DND-41 (cell line): ENCODE measurements around the gene FAM237B.

Source experiments
- ATAC-seq: fragments of 200-7000 bp; cut with Tn5 transposase; 3 replicates; pipeline ENCODE4 v1.9.1; 2021; ENCODE audit warnings: low read depth; ENCODE audit not compliant: insufficient read depth
- DNase-seq: peaks from one replicate; pipeline ENCODE4 v3.0.0-alpha.2; 2020
- H2AFZ ChIP-seq: 2 replicates; pipeline ENCODE4 v1.6.0; 2012; ENCODE audit warnings: low read depth, low read length
- H3K27ac ChIP-seq: 2 replicates; pipeline ENCODE4 v1.5.1; 2012; ENCODE audit warnings: low read length, inconsistent platforms
- H3K27me3 ChIP-seq: fragments of 200-600 bp; sonication (generic); 2 replicates; pipeline ENCODE4 v1.6.0; 2012; ENCODE audit warnings: low read length, mild to moderate bottlenecking, inconsistent platforms; ENCODE audit not compliant: insufficient read depth, poor library complexity
- H3K36me3 ChIP-seq: 2 replicates; pipeline ENCODE4 v1.5.1; 2012; ENCODE audit warnings: low read length, inconsistent platforms; ENCODE audit not compliant: insufficient read depth
- H3K4me1 ChIP-seq: 2 replicates; pipeline ENCODE4 v1.5.1; 2012; ENCODE audit warnings: mild to moderate bottlenecking, low read length; ENCODE audit not compliant: insufficient read depth
- H3K4me2 ChIP-seq: 2 replicates; pipeline ENCODE4 v1.6.0; 2012; ENCODE audit warnings: mild to moderate bottlenecking, moderate library complexity, low read length, inconsistent platforms; ENCODE audit not compliant: insufficient read depth
- H3K4me3 ChIP-seq, 2 experiments: fragments of 200-600 bp in 1 of 2; shearing (Covaris generic) in 1 of 2; 2 replicates each; pipeline ENCODE4 v1.5.1; 2012 to 2016; ENCODE audit warnings: inconsistent platforms in 2 of 2, low read length in 2 of 2, mild to moderate bottlenecking in 2 of 2, low read depth in 1 of 2, moderate library complexity in 1 of 2
- H3K79me2 ChIP-seq: 2 replicates; pipeline ENCODE4 v1.6.0; 2012; ENCODE audit warnings: low read length, inconsistent platforms; ENCODE audit not compliant: insufficient read depth
- H3K9ac ChIP-seq: 2 replicates; pipeline ENCODE4 v1.6.0; 2012; ENCODE audit warnings: low read depth, mild to moderate bottlenecking, inconsistent platforms, low read length, moderate library complexity
- H3K9me3 ChIP-seq: 2 replicates; pipeline ENCODE4 v1.5.1; 2012; ENCODE audit warnings: low read length, moderate library complexity, mild to moderate bottlenecking, inconsistent platforms; ENCODE audit not compliant: insufficient read depth, severe bottlenecking
- H4K20me1 ChIP-seq: 2 replicates; pipeline ENCODE4 v1.6.0; 2012; ENCODE audit warnings: low read length; ENCODE audit not compliant: insufficient read depth
- CTCF ChIP-seq: IDR thresholded peaks from 2 replicates; pipeline ENCODE4 v1.5.1; 2012; ENCODE audit warnings: borderline replicate concordance, low read length, moderate library complexity, mild to moderate bottlenecking; ENCODE audit not compliant: poor library complexity, severe bottlenecking; ENCODE audit errors: extremely low read depth
- EZH2 ChIP-seq: IDR thresholded peaks from 3 replicates; pipeline ENCODE4 v1.6.1; 2012; ENCODE audit warnings: borderline replicate concordance, low read depth, mild to moderate bottlenecking, moderate library complexity, low read length, inconsistent platforms; ENCODE audit not compliant: severe bottlenecking

FAM237B gene

GRCh38 chr7:90269163-90269562 is 51.9 kb downstream of the FAM237B start:
- Histone ChIP-seq H3K27ac (no peak overlapping the region), H3K9ac (no peak overlapping the region), H3K79me2 (no peaks in the 10 kb centered on the region), H3K9me3 (no peaks in the 10 kb centered on the region), H3K4me2 (no peak overlapping the region), H3K4me3 (no peak overlapping the region), H2AFZ (no peak overlapping the region), H3K27me3 (no peaks in the 10 kb centered on the region), H3K36me3 (no peaks in the 10 kb centered on the region), H3K4me1 (no peaks in the 10 kb centered on the region), H4K20me1 (no peaks in the 10 kb centered on the region)
- TF ChIP-seq CTCF (no peak), EZH2 (no peak)
- no peak for DNase-seq
- ATAC-seq = no peak

DNA sequence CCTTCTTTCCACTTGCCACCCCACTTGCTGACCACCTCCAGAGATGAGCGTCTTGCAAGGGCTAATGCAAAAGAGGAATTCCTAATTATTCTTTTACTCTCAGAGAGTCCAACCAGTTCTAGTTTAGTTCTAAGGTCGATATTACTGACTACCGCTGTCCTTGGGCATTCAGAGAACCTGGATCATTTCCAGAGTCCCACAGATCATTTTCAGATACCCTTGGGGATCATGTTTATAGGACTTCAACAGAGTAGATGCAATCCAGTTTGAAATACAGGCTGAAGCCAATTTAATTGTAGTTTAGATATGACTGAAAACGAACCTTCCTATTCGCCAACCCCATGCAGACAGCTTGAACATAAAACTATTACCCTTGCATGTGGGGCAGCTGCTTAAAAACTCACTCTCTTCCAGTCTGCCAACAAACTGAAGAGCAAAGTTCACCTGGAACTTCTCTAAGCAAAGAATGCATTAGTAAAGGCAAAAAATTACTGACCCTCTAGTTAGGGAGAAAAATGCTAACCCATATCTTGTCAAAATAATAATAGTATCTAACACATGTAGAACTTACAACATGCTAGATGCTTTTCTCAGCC is 53.7 kb downstream of the FAM237B start:
- no peaks in the 10 kb centered on the region for H3K9me3 ChIP-seq
- no peak overlapping the region for H3K27ac ChIP-seq
- H3K4me1 ChIP-seq = no peaks in the 10 kb centered on the region
- H2AFZ ChIP-seq = no peak overlapping the region
- DNase-seq = no peak
- no peak overlapping the region for H3K4me3 ChIP-seq
- H4K20me1 ChIP-seq = no peaks in the 10 kb centered on the region
- no peaks in the 10 kb centered on the region for H3K27me3 ChIP-seq
- H3K9ac ChIP-seq = no peak overlapping the region
- no peak for TF ChIP-seq CTCF
- TF ChIP-seq EZH2 = no peak
- ATAC-seq = no peak
- no peak overlapping the region for H3K4me2 ChIP-seq
- H3K36me3 ChIP-seq = no peaks in the 10 kb centered on the region
- no peaks in the 10 kb centered on the region for H3K79me2 ChIP-seq

GRCh38 chr7:90266808-90267207 is 54.3 kb downstream of the FAM237B start:
- ATAC-seq (no peak), DNase-seq (no peak)
- no peaks in the 10 kb centered on the region for H3K27me3 ChIP-seq
- no peak overlapping the region for H3K27ac ChIP-seq
- no peaks in the 10 kb centered on the region for H4K20me1 ChIP-seq
- H3K4me2 ChIP-seq = no peak overlapping the region
- TF ChIP-seq EZH2 (no peak), CTCF (no peak)
- no peaks in the 10 kb centered on the region for H3K36me3 ChIP-seq
- H2AFZ ChIP-seq = no peak overlapping the region
- no peaks in the 10 kb centered on the region for H3K9me3 ChIP-seq
- no peaks in the 10 kb centered on the region for H3K4me1 ChIP-seq
- H3K79me2 ChIP-seq = no peaks in the 10 kb centered on the region
- no peak overlapping the region for H3K9ac ChIP-seq
- no peak overlapping the region for H3K4me3 ChIP-seq
